Neutrophil (primary cell): ENCODE results near the gene RAD51C.

Experiments
- H3K27ac ChIP-seq: fragments of 200-600 bp; sonication (generic); 2 replicates; pipeline ENCODE4 v1.5.1; 2016; ENCODE audit warnings: mild to moderate bottlenecking, moderate library complexity
- H3K27me3 ChIP-seq: fragments of 200-600 bp; sonication (generic); 2 replicates; pipeline ENCODE4 v1.6.0; 2016; ENCODE audit warnings: mild to moderate bottlenecking
- H3K36me3 ChIP-seq: fragments of 200-600 bp; sonication (generic); 2 replicates; pipeline ENCODE4 v1.5.1; 2017
- H3K4me1 ChIP-seq, 2 experiments: fragments of 200-600 bp in 1 of 2; sonication (generic) in 1 of 2; 1 replicate in 1 of 2; 2 replicates in 1 of 2; pipeline versions ENCODE4 v1.5.1 to v1.6.1; 2013 to 2016; ENCODE audit warnings: low read depth in 1 of 2, low read length in 1 of 2, mild to moderate bottlenecking in 1 of 2, moderate library complexity in 1 of 2; ENCODE audit not compliant: control insufficient read depth in 1 of 2, insufficient read depth in 1 of 2
- H3K4me3 ChIP-seq, 2 experiments: fragments of 200-600 bp in 1 of 2; sonication (generic) in 1 of 2; 1 replicate in 1 of 2; 2 replicates in 1 of 2; pipeline ENCODE4 v1.5.1; 2013 to 2016; ENCODE audit warnings: low read depth in 1 of 2, low read length in 1 of 2, mild to moderate bottlenecking in 1 of 2, moderate library complexity in 1 of 2
- H3K9me3 ChIP-seq: fragments of 200-600 bp; sonication (generic); 2 replicates; pipeline ENCODE4 v1.5.1; 2016
- CTCF ChIP-seq: fragments of 200-600 bp; sonication (generic); IDR thresholded peaks from 2 replicates; pipeline ENCODE4 v1.5.1; 2016; ENCODE audit warnings: antibody characterized with exemption

RAD51C gene

GRCh38 chr17:58691701-58692238 lies 632 bp upstream of the RAD51C start, which contains the start of gene TEX14:
TEX14 (minus strand) TSS chr17:58692045; CDS start chr17:58652001, 40,044 bp downstream.
- Histone ChIP-seq H3K27me3 (no peaks in the 10 kb centered on the region), H3K9me3 (no peaks in the 10 kb centered on the region), H3K4me1 (peaks cover 10 to 13% of the 10 kb centered on the region in 2 experiments), H3K4me3 (peak within 1 kb of the TSS; percentile 66 to 68), H3K36me3 (no peaks in the 10 kb centered on the region), H3K27ac (peak within 1 kb of the TSS; percentile 70)
- no peak for TF ChIP-seq CTCF

- TF ChIP-seq CTCF, result no peak
- Histone ChIP-seq H3K36me3 (no peaks in the 10 kb centered on the region), H3K4me3 (peak overlapping the region; percentile 66 to 68), H3K27me3 (no peaks in the 10 kb centered on the region), H3K9me3 (no peaks in the 10 kb centered on the region), H3K27ac (peak overlapping the region; percentile 70), H3K4me1 (peaks cover 10 to 13% of the 10 kb centered on the region in 2 experiments)
Observed at GRCh38 chr17:58693208-58693607, 806 bp downstream of the RAD51C start.

GRCh38 chr17:58693751-58694150 lies 1.3 kb downstream of the RAD51C start:
- H3K36me3 ChIP-seq, result no peaks in the 10 kb centered on the region
- H3K4me1 ChIP-seq, result peaks cover 10 to 13% of the 10 kb centered on the region in 2 experiments
- no peaks in the 10 kb centered on the region for H3K9me3 ChIP-seq
- H3K27me3 ChIP-seq, result no peaks in the 10 kb centered on the region
- no peak overlapping the region for H3K4me3 ChIP-seq
- TF ChIP-seq CTCF, result no peak
- no peak overlapping the region for H3K27ac ChIP-seq

- Histone ChIP-seq H3K4me3 (no peak overlapping the region), H3K9me3 (no peaks in the 10 kb centered on the region), H3K36me3 (no peaks in the 10 kb centered on the region), H3K27ac (no peak overlapping the region), H3K27me3 (no peaks in the 10 kb centered on the region), H3K4me1 (peaks cover 10 to 13% of the 10 kb centered on the region in 2 experiments)
- TF ChIP-seq CTCF, result no peak
Observed at GRCh38 chr17:58694302-58694701, 1.9 kb downstream of the RAD51C start.

GRCh38 chr17:58694826-58695225 lies 2.4 kb downstream of the RAD51C start:
- no peaks in the 10 kb centered on the region for H3K9me3 ChIP-seq
- H3K27me3 ChIP-seq, result no peaks in the 10 kb centered on the region
- no peak overlapping the region for H3K4me3 ChIP-seq
- no peak for TF ChIP-seq CTCF
- peaks cover 4% of the 10 kb centered on the region for H3K36me3 ChIP-seq
- H3K27ac ChIP-seq, result no peak overlapping the region
- H3K4me1 ChIP-seq, result peaks cover 10 to 13% of the 10 kb centered on the region in 2 experiments
